ENCODE results near the gene DMC1. TPM values are rescaled to one million over a fixed set of nuclear protein-coding genes. Genes with fewer than 3 reads are reported as not detected.

DMC1 gene
- total and polyA plus RNA-seq, 2 experiments from 2014 or later = 5.0 to 18.5 TPM

DNA sequence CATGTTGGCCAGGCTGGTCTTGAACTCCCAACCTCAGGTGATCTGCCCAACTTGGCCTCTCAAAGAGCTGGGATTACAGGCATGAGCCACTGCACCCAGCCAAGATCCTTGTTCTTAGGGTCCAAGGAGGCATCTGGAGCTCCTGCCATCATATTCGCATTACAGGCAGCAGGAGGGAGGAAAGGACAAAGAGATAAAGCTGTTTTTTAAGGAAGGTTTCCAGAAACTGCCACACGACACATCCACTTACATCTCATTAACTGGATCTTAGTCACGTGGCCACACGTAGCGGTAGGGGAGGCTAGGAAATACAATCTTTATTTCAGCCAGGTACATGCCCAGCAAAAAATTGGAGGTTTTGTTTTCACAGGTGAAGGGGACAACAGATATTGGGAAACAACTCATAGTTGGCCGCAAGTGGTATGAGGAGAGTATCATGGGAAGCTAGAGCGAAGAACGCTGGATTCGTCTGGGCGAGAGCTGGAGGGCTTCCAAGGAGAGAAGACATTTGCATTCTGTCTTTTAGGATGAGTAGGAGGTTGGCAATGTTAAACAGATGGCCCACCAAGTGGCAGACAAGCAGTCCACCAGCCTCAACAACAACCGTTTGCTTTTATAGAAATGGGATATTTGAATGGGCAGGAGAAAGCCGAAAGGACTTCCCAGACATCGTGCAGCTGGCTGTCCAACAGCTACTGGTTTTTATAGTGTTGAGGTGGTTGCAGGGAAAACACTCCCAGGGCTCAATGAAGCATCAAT lies 39.2 kb upstream of the DMC1 start:
- Histone ChIP-seq H2AFZ (no peak overlapping the region), H3K4me2 (no peak overlapping the region), H4K20me1 (replicated peaks; ENCODE audit: insufficient read depth) (0 out of 2 replicates have a peak, but pooled peaks cover 3% of the 10 kb centered on the region), H3K9me2 (ENCODE audit: insufficient read depth) (no peaks in the 10 kb centered on the region), H3K4me3 (no peak overlapping the region), H3F3A (replicated peaks; ENCODE audit: low read depth) (no peaks in the 10 kb centered on the region; the same call in 1 of the 2 replicates), H3K79me2 (replicated peaks; ENCODE audit: insufficient read depth) (no peaks in the 10 kb centered on the region), H3K4me1 (ENCODE audit: insufficient read depth) (no peaks in the 10 kb centered on the region), H3K27me3 (ENCODE audit: insufficient read depth) (no peaks in the 10 kb centered on the region), H3K36me3 (ENCODE audit: insufficient read depth) (no peaks in the 10 kb centered on the region), H3K27ac (ENCODE audit: low read depth) (no peak overlapping the region)
- Mint-ChIP-seq H3K27ac (peak overlapping the region; percentile 7; the same call in 1 of the 2 replicates), H3K9me3 (no peaks in the 10 kb centered on the region), H3K27me3 (ENCODE audit: insufficient read depth, low read depth, poor library complexity) (peaks cover 3% of the 10 kb centered on the region), H3K36me3 (ENCODE audit: low read depth) (0 out of 3 replicates have a peak, but pooled peaks cover 3% of the 10 kb centered on the region), H3K4me3 (no peak overlapping the region), H3K4me1 (no peaks in the 10 kb centered on the region)
- ATAC-seq = no peak
- TF ChIP-seq NANOG (IDR thresholded peaks at IDR 0.05; ENCODE audit: borderline replicate concordance) (no peak), ZNF114 (CRISPR knock-in tag; IDR thresholded peaks at IDR 0.05) (no peak), EZH2phosphoT487 (IDR thresholded peaks at IDR 0.05; ENCODE audit: unreplicated experiment) (no peak), EZH2 (IDR thresholded peaks at IDR 0.05; ENCODE audit: low read depth, unreplicated experiment) (no peak), POLR2AphosphoS5 (IDR thresholded peaks at IDR 0.05; ENCODE audit: low read depth) (no peak), CREB1 (CRISPR knock-in tag; IDR thresholded peaks at IDR 0.05; ENCODE audit: low read depth) (no peak), JUNB (IDR thresholded peaks at IDR 0.05; ENCODE audit: unreplicated experiment) (no peak), ZNF331 (CRISPR knock-in tag; IDR thresholded peaks at IDR 0.05; ENCODE audit: low read depth) (no peak), ZNF462 (CRISPR knock-in tag; IDR thresholded peaks at IDR 0.05) (no peak), STAT1 (IDR thresholded peaks at IDR 0.05; ENCODE audit: unreplicated experiment) (no peak)
- TF ChIP-seq, protein P1, sequence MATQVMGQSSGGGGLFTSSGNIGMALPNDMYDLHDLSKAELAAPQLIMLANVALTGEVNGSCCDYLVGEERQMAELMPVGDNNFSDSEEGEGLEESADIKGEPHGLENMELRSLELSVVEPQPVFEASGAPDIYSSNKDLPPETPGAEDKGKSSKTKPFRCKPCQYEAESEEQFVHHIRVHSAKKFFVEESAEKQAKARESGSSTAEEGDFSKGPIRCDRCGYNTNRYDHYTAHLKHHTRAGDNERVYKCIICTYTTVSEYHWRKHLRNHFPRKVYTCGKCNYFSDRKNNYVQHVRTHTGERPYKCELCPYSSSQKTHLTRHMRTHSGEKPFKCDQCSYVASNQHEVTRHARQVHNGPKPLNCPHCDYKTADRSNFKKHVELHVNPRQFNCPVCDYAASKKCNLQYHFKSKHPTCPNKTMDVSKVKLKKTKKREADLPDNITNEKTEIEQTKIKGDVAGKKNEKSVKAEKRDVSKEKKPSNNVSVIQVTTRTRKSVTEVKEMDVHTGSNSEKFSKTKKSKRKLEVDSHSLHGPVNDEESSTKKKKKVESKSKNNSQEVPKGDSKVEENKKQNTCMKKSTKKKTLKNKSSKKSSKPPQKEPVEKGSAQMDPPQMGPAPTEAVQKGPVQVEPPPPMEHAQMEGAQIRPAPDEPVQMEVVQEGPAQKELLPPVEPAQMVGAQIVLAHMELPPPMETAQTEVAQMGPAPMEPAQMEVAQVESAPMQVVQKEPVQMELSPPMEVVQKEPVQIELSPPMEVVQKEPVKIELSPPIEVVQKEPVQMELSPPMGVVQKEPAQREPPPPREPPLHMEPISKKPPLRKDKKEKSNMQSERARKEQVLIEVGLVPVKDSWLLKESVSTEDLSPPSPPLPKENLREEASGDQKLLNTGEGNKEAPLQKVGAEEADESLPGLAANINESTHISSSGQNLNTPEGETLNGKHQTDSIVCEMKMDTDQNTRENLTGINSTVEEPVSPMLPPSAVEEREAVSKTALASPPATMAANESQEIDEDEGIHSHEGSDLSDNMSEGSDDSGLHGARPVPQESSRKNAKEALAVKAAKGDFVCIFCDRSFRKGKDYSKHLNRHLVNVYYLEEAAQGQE (IDR thresholded peaks at IDR 0.05; ENCODE audit: unreplicated experiment) = no peak
- TF ChIP-seq, protein P2, sequence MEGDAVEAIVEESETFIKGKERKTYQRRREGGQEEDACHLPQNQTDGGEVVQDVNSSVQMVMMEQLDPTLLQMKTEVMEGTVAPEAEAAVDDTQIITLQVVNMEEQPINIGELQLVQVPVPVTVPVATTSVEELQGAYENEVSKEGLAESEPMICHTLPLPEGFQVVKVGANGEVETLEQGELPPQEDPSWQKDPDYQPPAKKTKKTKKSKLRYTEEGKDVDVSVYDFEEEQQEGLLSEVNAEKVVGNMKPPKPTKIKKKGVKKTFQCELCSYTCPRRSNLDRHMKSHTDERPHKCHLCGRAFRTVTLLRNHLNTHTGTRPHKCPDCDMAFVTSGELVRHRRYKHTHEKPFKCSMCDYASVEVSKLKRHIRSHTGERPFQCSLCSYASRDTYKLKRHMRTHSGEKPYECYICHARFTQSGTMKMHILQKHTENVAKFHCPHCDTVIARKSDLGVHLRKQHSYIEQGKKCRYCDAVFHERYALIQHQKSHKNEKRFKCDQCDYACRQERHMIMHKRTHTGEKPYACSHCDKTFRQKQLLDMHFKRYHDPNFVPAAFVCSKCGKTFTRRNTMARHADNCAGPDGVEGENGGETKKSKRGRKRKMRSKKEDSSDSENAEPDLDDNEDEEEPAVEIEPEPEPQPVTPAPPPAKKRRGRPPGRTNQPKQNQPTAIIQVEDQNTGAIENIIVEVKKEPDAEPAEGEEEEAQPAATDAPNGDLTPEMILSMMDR (conservative IDR thresholded peaks at IDR 0.05; ENCODE audit: low read depth in 2 of 2) = no peak
- TF ChIP-seq, protein P3, sequence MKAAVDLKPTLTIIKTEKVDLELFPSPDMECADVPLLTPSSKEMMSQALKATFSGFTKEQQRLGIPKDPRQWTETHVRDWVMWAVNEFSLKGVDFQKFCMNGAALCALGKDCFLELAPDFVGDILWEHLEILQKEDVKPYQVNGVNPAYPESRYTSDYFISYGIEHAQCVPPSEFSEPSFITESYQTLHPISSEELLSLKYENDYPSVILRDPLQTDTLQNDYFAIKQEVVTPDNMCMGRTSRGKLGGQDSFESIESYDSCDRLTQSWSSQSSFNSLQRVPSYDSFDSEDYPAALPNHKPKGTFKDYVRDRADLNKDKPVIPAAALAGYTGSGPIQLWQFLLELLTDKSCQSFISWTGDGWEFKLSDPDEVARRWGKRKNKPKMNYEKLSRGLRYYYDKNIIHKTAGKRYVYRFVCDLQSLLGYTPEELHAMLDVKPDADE (IDR thresholded peaks at IDR 0.05) = no peak
- no peak for DNase-seq (ENCODE audit: low spot score)
